Effector memory CD4-positive, alpha-beta T cell (primary cell): Measurements from ENCODE around the gene TTLL12.

ENCODE experiments used
- DNase-seq, 3 donors: peaks; one replicate each; pipeline ENCODE4 v3.0.0-alpha.2; 2020
- H3K27ac ChIP-seq: 2 replicates; pipeline ENCODE4 v1.7.0; 2013; ENCODE audit warnings: mild to moderate bottlenecking, low read length, moderate library complexity; ENCODE audit not compliant: insufficient read depth, poor library complexity, severe bottlenecking
- H3K27me3 ChIP-seq: replicated peaks from 2 replicates; pipeline ENCODE4 v1.7.0; 2013; ENCODE audit warnings: mild to moderate bottlenecking, low read length; ENCODE audit not compliant: insufficient read depth, control insufficient read depth, poor library complexity, severe bottlenecking
- H3K36me3 ChIP-seq: 2 replicates; pipeline ENCODE4 v1.7.0; 2013; ENCODE audit warnings: mild to moderate bottlenecking, low read length, moderate library complexity; ENCODE audit not compliant: control insufficient read depth, insufficient read depth
- H3K4me1 ChIP-seq: 2 replicates; pipeline ENCODE4 v1.7.0; 2013; ENCODE audit warnings: low read length, mild to moderate bottlenecking; ENCODE audit not compliant: control insufficient read depth, insufficient read depth, poor library complexity, severe bottlenecking
- H3K4me3 ChIP-seq: 2 replicates; pipeline ENCODE4 v1.7.0; 2013; ENCODE audit warnings: low read length, low read depth, mild to moderate bottlenecking; ENCODE audit not compliant: insufficient read depth, poor library complexity, severe bottlenecking
- H3K9me3 ChIP-seq: 2 replicates; pipeline ENCODE4 v1.7.0; 2013; ENCODE audit warnings: mild to moderate bottlenecking, low read length, moderate library complexity; ENCODE audit not compliant: control insufficient read depth

TTLL12 gene

DNA sequence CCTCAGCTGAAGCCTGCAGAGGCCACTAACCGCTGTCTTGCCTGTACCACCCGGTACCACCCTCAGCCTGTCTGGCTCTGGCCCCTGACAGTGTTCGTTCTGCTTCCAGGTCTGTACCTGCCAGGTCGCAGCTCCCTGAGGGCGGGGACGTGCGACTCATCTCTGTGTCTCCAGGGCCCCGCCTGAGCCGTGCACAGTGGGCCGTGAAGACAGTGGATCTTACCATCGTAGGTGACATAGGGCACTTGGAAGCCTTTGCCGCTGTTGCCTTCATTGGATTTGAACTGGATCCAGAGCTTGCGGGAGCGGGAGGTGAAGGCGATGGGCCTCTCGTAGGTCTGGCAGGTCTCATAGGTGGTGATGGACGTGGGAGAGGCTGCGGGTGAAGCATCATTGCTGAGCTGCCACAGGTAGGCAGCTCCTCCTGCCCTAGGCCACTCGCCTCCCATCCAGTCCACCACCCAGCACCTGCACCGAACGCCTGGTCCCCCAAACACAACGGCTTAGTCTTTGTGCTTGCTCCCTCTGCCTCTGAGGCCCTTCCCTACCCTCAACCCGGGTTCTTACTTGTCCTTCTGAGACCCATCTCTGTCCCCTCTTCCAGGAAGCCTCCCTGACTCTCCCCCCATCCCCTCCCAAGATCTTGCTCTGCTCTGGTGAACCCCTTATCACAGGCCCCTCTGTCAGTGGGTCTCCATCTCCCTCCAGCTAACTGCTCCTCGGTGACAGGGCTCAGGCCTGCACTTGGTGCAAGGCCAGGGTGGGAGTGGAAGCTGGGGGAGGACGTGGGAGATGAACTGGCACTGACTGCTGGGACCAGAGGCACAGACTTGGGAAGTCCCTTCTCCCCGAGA, 21.1 kb upstream of the TTLL12 start:
- Histone ChIP-seq H3K9me3 (no peaks in the 10 kb centered on the region), H3K27me3 (no peaks in the 10 kb centered on the region)

GRCh38 chr22:43207386-43207785, 20.5 kb upstream of the TTLL12 start:
- Histone ChIP-seq H3K36me3 (no peaks in the 10 kb centered on the region), H3K4me3 (no peak overlapping the region), H3K4me1 (peaks cover 9% of the 10 kb centered on the region), H3K27ac (no peak overlapping the region), H3K27me3 (no peaks in the 10 kb centered on the region), H3K9me3 (no peaks in the 10 kb centered on the region)
- DNase-seq = no peak

More for the DNA sequence above, 21.1 kb upstream of the TTLL12 start:
- H3K4me3 ChIP-seq = no peak overlapping the region
- H3K4me1 ChIP-seq = peaks cover 9% of the 10 kb centered on the region
- no peaks in the 10 kb centered on the region for H3K36me3 ChIP-seq
- DNase-seq = no peak
- H3K27ac ChIP-seq = no peak overlapping the region

DNA sequence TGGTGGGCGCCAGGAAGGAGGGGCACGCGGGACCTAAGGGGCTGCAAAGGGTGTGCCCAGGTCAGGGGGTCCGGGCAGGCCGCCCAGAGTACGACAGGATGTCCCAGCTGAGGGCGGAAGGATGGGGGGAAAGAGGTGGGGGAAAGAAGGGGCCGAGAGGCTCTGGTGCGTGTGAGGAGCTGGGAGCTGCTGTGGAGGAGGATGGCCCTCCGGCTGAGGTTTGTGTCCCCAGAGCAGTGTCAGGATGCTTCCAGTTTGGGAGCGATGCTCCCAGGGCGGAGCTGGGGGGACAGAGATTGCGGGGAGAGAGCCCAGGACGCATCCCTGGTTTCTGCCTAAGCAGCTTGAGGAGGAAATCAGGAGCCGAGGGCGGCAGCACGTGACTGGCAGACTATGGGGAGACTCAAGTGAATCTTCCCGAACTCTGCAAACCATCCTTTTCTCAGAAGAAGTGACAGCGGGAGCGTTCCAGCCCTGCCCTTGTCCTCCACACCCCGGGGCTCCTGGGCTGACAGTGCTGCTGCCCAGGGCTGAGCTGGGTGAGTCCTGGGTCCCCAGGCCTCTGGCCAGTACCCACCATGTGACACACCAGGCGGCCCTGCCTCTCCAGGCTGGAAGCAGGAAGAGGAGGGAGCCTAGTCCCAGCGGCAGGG, 19.7 kb upstream of the TTLL12 start:
- Histone ChIP-seq H3K27me3 (no peaks in the 10 kb centered on the region), H3K4me3 (no peak overlapping the region), H3K36me3 (no peaks in the 10 kb centered on the region), H3K27ac (no peak overlapping the region), H3K4me1 (peaks cover 9% of the 10 kb centered on the region), H3K9me3 (no peaks in the 10 kb centered on the region)
- no peak for DNase-seq

- no peak for DNase-seq
- H3K27ac ChIP-seq = no peak overlapping the region
Observed at GRCh38 chr22:43205748-43206508, 19.0 kb upstream of the TTLL12 start.

DNA sequence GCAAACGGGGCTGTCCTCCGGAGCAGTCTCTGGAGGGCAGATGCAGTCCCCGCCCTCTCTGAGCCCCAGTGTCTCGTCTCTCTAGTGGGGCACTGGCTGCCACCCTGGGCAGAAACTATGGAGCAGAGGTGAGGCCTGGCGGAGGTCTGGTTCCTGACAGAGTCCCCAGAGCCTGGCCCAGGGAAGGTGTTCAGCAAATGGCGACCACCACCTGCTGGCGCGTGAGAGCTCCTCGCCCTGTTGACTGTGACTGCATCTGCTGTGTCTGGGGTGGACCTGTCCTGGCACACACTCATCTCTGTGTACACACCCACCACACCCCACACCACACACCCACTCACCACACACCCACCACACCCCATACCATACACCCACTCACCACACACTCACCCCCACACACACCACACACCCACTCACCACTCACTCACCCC, 18.3 kb upstream of the TTLL12 start:
- Histone ChIP-seq H3K4me3 (no peak overlapping the region), H3K36me3 (no peaks in the 10 kb centered on the region), H3K27ac (no peak overlapping the region), H3K27me3 (no peaks in the 10 kb centered on the region), H3K9me3 (no peaks in the 10 kb centered on the region), H3K4me1 (peaks cover 9% of the 10 kb centered on the region)
- no peak for DNase-seq

More at GRCh38 chr22:43205748-43206508, 19.0 kb upstream of the TTLL12 start:
- Histone ChIP-seq H3K36me3 (no peaks in the 10 kb centered on the region), H3K4me1 (peaks cover 9% of the 10 kb centered on the region), H3K27me3 (no peaks in the 10 kb centered on the region), H3K4me3 (no peak overlapping the region), H3K9me3 (no peaks in the 10 kb centered on the region)

DNA sequence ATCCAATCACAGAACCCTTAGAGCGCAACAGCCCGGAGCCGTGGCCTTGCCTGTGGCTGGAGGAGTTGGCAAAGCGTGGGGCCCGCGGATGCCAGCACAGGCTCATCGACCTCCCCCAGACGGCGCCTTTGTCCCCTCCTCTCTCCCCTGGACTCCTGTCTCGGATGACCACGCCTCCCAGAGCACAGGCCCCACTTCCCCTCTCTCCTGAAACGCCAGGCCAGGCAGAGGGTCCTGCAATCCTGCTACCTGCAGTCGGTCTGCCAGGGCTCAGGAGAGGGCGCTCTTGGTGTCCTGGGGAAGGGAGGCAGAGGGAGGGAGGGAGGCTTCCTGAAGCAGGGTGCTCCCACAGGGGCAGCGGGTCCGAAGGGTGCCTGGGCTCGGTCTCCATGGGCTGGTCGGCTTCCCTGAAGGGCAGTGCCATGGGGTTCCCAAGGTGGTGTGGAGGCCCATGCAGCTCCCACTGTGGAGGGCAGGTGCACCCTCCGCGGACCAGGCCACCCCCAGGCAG, 16.6 kb upstream of the TTLL12 start:
- H3K27me3 ChIP-seq = no peaks in the 10 kb centered on the region
- H3K36me3 ChIP-seq = no peaks in the 10 kb centered on the region
- H3K4me1 ChIP-seq = peaks cover 9% of the 10 kb centered on the region
- no peak overlapping the region for H3K27ac ChIP-seq
- no peak overlapping the region for H3K4me3 ChIP-seq
- no peaks in the 10 kb centered on the region for H3K9me3 ChIP-seq
- DNase-seq = no peak

GRCh38 chr22:43202756-43203410, 15.9 kb upstream of the TTLL12 start:
- Histone ChIP-seq H3K4me3 (no peak overlapping the region), H3K9me3 (no peaks in the 10 kb centered on the region), H3K36me3 (no peaks in the 10 kb centered on the region), H3K27me3 (no peaks in the 10 kb centered on the region), H3K4me1 (peaks cover 9% of the 10 kb centered on the region), H3K27ac (no peak overlapping the region)
- no peak for DNase-seq

GRCh38 chr22:43202326-43202725, 15.4 kb upstream of the TTLL12 start:
- H3K27me3 ChIP-seq = no peaks in the 10 kb centered on the region
- no peak for DNase-seq

DNA sequence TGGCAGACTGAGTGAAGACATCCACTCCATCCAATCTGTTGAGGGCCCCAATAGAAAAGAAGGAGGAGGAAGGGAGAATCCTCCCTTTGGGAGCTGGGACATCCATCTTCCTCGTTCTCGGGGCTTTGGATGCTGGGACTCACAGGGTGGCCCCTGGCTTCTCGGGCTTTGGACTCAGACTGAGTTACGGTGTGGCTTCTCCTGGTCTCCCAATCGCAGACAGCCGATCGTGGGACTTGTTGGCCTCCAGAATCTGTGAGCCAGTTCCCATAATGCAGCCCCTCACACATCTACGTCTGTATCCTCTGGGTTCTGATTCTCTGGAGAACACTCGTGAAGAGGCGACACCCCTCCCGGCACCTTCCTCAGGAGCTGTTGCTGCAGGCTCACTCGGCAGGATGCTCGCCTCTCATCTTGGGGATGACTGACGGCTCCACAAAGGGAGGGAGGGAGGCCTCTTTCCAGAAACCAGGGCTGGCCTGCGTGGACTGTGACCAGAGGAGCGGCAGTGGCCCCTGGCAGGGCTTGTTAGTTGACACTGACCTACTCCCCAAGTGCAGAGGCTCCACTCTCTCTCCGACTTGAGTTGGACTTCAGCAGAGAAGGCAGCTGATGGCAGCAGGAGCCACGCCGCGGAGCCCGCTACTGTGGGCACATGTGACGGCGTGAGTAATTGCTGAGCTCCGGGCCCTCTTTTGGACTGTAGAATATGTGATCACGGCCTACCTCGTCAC, 14.7 kb upstream of the TTLL12 start:
- peaks cover 9% of the 10 kb centered on the region for H3K4me1 ChIP-seq
- H3K9me3 ChIP-seq = no peaks in the 10 kb centered on the region
- no peaks in the 10 kb centered on the region for H3K36me3 ChIP-seq
- no peaks in the 10 kb centered on the region for H3K27me3 ChIP-seq
- H3K4me3 ChIP-seq = no peak overlapping the region
- DNase-seq = no peak
- no peak overlapping the region for H3K27ac ChIP-seq

More at GRCh38 chr22:43202326-43202725, 15.4 kb upstream of the TTLL12 start:
- H3K9me3 ChIP-seq = no peaks in the 10 kb centered on the region
- H3K36me3 ChIP-seq = no peaks in the 10 kb centered on the region
- H3K4me1 ChIP-seq = peaks cover 9% of the 10 kb centered on the region
- H3K27ac ChIP-seq = no peak overlapping the region
- H3K4me3 ChIP-seq = no peak overlapping the region
